Adrenal gland (tissue), 5 donors: ENCODE data around the gene IRS2.

Experiments used
- CTCF ChIP-seq, 6 experiments: fragments of 450-650 bp in 4 of 6; fragments of 200-600 bp in 2 of 6; sonication (generic) in 1 of 6; IDR thresholded peaks; 1 replicate in 5 of 6; 2 replicates in 1 of 6; pipeline versions ENCODE4 v1.5.1 to v1.8.0; 2016 to 2021; ENCODE audit warnings: antibody characterized with exemption in 6 of 6, mild to moderate bottlenecking in 2 of 6, moderate library complexity in 1 of 6
- POLR2A ChIP-seq, 2 donors: fragments of 450-650 bp; IDR thresholded peaks; one replicate each; pipeline ENCODE4 v1.6.1; 2017; ENCODE audit warnings: antibody characterized with exemption in 2 of 2, mild to moderate bottlenecking in 2 of 2, moderate library complexity in 1 of 2
- donor health status: DM: no; HTN: no; CAD: no.

GRCh38 chr13:109764470-109765291 is 21.7 kb downstream of the IRS2 start:
- TF ChIP-seq CTCF (IDR thresholded peaks at IDR 0.05) (peak in 3 of 6 experiments; percentile 15 to 19 (median 18)), POLR2A (IDR thresholded peaks at IDR 0.05) (no peak)
